ENCODE data around the gene ZNF502. TPM values are rescaled to one million over a fixed set of nuclear protein-coding genes. Genes with fewer than 3 reads are reported as not detected.
"Not testable (repeated sequence)": the region's sequence is repeated elsewhere in the genome, so short reads cannot be mapped to it uniquely, and the experiment has no call there.

ZNF502 gene
- total RNA-seq, result 15.0 TPM

- DNase-seq, result peak; percentile 83
Observed at GRCh38 chr3:44712455-44713075, at the start of gene ZNF502. ZNF502 (plus strand) TSS chr3:44712660; CDS start chr3:44720262, 7,602 bp downstream.

- DNase-seq, result no peak
Observed at GRCh38 chr3:44665173-44665572, 47.3 kb upstream of the ZNF502 start.

GRCh38 chr3:44666346-44666745 is 46.1 kb upstream of the ZNF502 start:
- DNase-seq, result no peak

DNA sequence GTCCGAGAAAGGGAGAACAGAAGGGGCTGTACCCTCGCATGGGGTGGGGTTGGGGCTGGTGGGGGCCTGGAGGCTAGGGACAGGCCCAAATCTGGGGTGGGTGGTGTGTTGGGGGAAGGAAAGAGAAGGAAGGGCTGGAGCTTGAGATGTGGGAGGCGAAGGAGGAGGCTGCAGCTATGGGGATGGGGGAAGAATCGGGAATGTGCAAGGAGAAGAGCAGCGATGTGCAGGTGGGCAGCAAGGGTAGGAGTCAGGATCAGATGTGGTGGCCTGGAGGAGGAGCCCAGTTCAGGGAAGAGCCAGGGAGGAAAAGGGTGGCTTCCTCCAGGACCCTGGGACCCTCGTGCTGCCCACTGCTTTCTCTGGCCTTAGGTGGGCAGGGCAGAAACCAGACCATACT is 42.7 kb upstream of the ZNF502 start:
- DNase-seq, result no peak

DNA sequence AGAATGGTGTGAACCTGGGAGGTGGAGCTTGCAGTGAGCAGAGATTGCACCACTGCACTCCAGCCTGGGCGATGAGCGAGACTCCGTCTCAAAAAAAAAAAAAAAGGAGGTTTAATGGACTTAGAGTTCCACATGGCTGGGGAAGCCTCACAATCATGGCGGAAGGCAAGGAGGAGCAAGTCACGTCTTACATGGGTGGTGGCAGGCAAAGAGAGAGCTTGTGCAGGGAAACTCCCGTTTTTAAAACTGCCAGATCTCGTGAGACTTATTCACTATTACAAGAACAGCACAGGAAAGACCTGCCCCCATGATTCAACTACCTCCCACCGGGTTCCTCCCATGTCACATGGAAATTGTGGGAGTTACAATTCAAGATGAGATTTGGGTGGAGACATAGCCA is 39.0 kb upstream of the ZNF502 start:
- DNase-seq, result not testable (repeated sequence)

GRCh38 chr3:44674211-44674610 is 38.2 kb upstream of the ZNF502 start:
- DNase-seq, result no peak

- no peak for DNase-seq
Observed at GRCh38 chr3:44678480-44679116, 33.9 kb upstream of the ZNF502 start.

- DNase-seq, result no peak
Observed at GRCh38 chr3:44680921-44681455, 31.5 kb upstream of the ZNF502 start.

DNA sequence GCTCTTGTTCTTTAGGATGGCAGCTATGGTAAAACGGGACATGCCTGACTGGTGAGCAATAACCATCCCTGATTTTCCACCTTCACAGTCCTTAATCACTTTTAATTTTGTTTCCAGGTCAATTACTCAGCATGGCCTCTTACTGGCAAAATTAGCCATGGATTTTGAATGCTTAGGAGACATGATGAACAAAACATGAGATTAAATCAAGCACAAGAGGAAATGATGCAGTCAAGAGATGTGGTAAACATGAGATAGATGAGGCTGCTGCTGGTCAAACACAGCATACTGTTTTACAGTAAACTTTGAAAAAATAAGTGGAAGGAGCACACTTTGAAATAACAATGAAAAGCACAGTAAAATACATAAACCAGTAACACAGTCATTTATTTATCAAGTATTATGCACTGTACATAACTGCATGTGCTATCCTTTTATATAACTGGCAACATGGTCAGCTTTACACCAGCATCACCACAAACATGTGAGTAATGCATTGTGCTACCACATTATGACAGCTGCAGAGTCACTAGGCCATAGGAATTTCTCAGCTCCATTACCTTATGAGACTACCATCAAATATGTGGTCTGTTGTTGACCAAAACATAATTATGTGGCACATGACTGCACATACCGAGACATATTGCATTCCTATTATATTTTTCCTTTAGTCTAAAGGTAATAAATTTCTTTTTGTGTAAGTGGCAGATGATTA is 30.1 kb upstream of the ZNF502 start:
- DNase-seq, result no peak

GRCh38 chr3:44685128-44685800 is 27.2 kb upstream of the ZNF502 start:
- peak; percentile 58 for DNase-seq

GRCh38 chr3:44687898-44688297 is 24.6 kb upstream of the ZNF502 start:
- no peak for DNase-seq

DNA sequence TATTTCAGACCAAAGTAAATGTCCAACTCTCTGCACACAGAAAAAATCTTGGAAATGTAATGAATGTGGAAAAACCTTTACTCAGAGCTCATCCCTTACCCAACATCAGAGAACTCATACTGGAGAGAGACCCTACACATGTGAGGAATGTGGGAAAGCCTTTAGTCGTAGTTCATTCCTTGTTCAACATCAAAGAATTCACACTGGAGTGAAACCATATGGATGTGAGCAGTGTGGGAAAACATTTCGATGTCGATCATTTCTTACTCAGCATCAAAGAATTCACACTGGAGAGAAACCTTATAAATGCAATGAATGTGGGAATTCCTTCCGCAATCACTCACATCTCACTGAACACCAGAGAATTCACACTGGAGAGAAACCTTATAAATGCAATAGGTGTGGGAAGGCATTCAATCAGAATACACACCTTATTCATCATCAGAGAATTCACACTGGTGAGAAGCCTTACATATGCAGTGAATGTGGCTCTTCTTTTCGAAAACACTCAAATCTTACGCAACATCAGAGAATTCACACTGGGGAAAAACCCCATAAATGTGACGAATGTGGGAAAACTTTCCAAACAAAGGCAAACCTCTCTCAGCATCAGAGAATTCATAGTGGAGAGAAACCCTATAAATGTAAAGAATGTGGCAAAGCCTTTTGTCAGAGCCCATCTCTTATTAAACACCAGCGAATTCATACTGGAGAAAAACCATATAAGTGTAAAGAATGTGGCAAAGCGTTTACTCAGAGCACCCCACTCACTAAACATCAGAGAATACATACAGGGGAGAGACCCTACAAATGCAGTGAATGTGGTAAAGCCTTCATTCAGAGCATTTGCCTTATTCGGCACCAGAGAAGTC is 9.0 kb downstream of the ZNF502 start:
- no peak for DNase-seq

GRCh38 chr3:44722103-44722401 is 9.6 kb downstream of the ZNF502 start:
- no peak for DNase-seq

DNA sequence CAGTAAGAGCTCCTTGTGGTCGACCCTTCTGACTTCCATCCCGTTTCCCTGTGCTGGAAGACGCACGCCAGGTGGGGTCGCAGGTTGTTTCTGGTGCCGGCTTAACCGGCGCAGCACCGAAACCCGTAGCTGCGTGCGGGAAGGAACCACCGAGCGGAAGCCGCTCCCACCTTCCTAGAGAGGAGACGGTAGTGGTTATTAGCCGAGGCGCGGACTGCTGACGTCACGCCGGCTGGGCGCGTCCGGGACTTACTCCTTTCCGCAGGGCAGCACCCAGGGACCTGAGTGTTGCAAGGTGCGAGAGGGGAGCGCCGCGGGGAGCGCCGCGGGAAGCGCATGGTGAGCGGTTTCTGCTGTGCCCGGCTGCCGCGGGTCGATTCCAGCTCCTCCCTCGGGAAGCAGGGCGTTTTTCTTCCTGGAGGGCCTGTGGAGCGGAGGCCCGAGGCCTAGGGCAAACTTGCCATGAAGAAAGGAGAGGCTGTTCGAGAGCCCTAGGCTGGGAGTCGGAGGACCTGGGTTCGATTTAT is 17.0 kb downstream of the ZNF502 start, which contains the start of gene ZNF501:
TSS of gene ZNF501 (plus strand) at position 252 of the 527 bp plus-strand sequence. CDS start 4,787 bp downstream, outside the sequence.
- DNase-seq, result peak; percentile 86

DNA sequence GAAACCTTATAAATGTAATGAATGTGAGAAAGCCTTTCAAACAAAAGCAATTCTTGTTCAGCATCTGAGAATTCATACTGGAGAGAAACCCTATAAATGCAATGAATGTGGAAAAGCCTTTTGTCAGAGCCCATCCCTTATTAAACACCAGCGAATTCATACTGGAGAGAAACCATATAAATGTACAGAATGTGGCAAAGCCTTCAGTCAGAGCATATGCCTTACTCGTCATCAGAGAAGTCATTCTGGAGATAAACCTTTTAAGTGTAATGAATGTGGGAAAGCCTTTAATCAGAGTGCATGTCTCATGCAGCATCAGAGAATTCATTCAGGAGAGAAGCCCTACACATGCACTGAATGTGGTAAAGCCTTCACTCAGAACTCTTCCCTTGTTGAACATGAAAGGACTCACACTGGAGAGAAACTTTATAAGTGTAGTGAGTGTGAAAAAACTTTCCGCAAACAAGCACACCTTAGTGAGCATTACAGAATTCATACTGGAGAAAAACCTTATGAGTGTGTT is 22.2 kb downstream of the ZNF502 start:
- no peak for DNase-seq

DNA sequence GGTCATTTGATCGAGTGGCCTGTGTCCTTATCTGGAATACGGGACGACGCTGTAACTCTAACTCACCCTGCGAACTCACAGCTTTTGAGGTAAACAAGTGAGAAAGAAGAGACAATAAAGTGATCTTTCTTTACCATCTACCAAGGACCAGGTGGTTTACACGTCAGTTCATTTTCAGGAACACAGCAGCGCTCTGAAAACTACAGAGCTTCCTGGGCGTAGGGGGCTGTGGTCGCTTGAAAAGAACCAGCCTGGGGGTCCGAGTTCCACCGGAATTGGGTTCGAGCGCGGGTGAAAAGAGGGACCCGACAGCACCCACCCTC is 48.6 kb downstream of the ZNF502 start:
- no peak for DNase-seq

GRCh38 chr3:44761424-44762169 is 49.1 kb downstream of the ZNF502 start, which contains the start of the genes KIAA1143 and KIF15:
KIAA1143 (minus strand) TSS chr3:44761619; CDS start chr3:44761602, 17 bp downstream.
KIF15 (plus strand) TSS chr3:44761794; CDS start chr3:44761866, 72 bp downstream.
- peak; percentile 88 for DNase-seq

GRCh38 chr3:44762170-44762677 is 49.8 kb downstream of the ZNF502 start:
- DNase-seq, result no peak

DNA sequence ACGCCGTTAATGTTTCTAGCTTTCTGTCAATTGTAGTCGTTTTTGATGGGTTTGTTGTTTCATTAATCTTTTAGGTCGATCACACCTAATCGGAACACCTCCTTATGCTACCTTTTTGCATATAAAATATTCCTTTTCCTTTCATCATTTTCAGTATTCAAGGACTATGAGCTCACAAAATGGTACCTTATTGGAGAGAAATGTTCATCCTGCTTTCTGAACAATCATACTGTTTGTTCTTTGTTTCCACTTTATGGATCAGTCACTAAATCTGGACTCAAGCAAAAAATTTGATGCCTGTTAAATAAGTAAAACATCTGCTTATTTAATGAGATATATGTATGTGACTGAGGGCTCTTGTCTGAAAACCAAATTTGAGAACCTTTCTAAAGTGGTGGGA is 50.2 kb downstream of the ZNF502 start:
- DNase-seq, result no peak

GRCh38 chr3:44764248-44764647 is 51.8 kb downstream of the ZNF502 start:
- no peak for DNase-seq

Data from occipital lobe (tissue), 2 donors.